ENCODE results near the gene XPR1.

DNA sequence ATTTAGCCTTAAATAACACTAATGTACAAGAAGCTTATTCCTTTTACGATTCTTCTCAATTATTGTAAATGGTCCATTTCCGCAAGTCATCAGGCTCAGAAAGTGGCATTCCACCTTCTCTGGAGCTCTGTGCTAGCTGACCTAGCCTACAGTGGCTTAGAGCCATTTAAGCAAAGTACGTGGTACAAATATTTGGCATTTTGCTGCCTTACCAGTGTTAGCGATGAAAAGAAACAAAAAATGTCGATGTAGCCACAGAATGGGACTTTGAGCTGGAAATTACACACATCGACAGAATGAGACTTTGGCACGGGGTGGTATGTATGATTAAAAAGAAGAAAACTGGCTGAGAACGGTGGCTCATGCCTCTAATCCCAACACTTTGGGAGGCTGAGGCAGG lies 47.0 kb upstream of the XPR1 start:
- TF ChIP-seq, protein P1, sequence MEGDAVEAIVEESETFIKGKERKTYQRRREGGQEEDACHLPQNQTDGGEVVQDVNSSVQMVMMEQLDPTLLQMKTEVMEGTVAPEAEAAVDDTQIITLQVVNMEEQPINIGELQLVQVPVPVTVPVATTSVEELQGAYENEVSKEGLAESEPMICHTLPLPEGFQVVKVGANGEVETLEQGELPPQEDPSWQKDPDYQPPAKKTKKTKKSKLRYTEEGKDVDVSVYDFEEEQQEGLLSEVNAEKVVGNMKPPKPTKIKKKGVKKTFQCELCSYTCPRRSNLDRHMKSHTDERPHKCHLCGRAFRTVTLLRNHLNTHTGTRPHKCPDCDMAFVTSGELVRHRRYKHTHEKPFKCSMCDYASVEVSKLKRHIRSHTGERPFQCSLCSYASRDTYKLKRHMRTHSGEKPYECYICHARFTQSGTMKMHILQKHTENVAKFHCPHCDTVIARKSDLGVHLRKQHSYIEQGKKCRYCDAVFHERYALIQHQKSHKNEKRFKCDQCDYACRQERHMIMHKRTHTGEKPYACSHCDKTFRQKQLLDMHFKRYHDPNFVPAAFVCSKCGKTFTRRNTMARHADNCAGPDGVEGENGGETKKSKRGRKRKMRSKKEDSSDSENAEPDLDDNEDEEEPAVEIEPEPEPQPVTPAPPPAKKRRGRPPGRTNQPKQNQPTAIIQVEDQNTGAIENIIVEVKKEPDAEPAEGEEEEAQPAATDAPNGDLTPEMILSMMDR (IDR thresholded peaks at IDR 0.05): no peak
- TF ChIP-seq POLR2A (IDR thresholded peaks at IDR 0.05): no peak
- TF ChIP-seq POLR2AphosphoS5 (IDR thresholded peaks at IDR 0.05): no peak

All from transverse colon (tissue), 4 donors.